ENCODE data around the gene VSTM2L. TPM values are rescaled to one million over a fixed set of nuclear protein-coding genes. Genes with fewer than 3 reads are reported as not detected.

VSTM2L gene
- total RNA-seq, 2 donors from 2014 or later, result 1.1 TPM

GRCh38 chr20:37914367-37914671 is 11.4 kb downstream of the VSTM2L start:
- intact Hi-C loops (cut with DNase I, micrococcal nuclease), result no loop called here

GRCh38 chr20:37914672-37915433 is 11.9 kb downstream of the VSTM2L start:
- DNase-seq (no peak), ATAC-seq (peak; percentile 19)
- intact Hi-C loops (cut with DNase I, micrococcal nuclease), result no loop called here

More at GRCh38 chr20:37914367-37914671, 11.4 kb downstream of the VSTM2L start:
- DNase-seq (no peak), ATAC-seq (no peak)

- ATAC-seq (no peak), DNase-seq (no peak)
- intact Hi-C loops (cut with DNase I, micrococcal nuclease), result no loop called here
These were observed 12.5 kb downstream of the VSTM2L start for GRCh38 chr20:37915434-37915787.

- intact Hi-C loops (cut with DNase I, micrococcal nuclease), result no loop called here
- ATAC-seq (no peak), DNase-seq (no peak)
These were observed 13.1 kb downstream of the VSTM2L start for GRCh38 chr20:37915800-37916570.

GRCh38 chr20:37917461-37917860 is 14.5 kb downstream of the VSTM2L start:
- ATAC-seq (no peak), DNase-seq (no peak)
- intact Hi-C loops (cut with DNase I, micrococcal nuclease), result no loop called here

- ATAC-seq (no peak), DNase-seq (no peak)
- intact Hi-C loops (cut with DNase I, micrococcal nuclease), result no loop called here
These were observed 15.1 kb downstream of the VSTM2L start for GRCh38 chr20:37918035-37918434.

- intact Hi-C loops (cut with DNase I, micrococcal nuclease), result no loop called here
- ATAC-seq (no peak), DNase-seq (no peak)
These were observed 16.6 kb downstream of the VSTM2L start for GRCh38 chr20:37919389-37920040.

- intact Hi-C loops (cut with DNase I, micrococcal nuclease), result no loop called here
- ATAC-seq, result no peak
- no peak for DNase-seq
These were observed 17.3 kb downstream of the VSTM2L start for GRCh38 chr20:37920270-37920669.

- no peak for DNase-seq
- no peak for ATAC-seq
- intact Hi-C loops (cut with DNase I, micrococcal nuclease), result no loop called here
These were observed 17.9 kb downstream of the VSTM2L start for GRCh38 chr20:37920679-37921322.

- ATAC-seq (no peak), DNase-seq (no peak)
- intact Hi-C loops (cut with DNase I, micrococcal nuclease), result no loop called here
These were observed 18.5 kb downstream of the VSTM2L start for GRCh38 chr20:37921341-37921929.

GRCh38 chr20:37922016-37922415 is 19.1 kb downstream of the VSTM2L start:
- ATAC-seq (no peak), DNase-seq (no peak)
- intact Hi-C loops (cut with DNase I, micrococcal nuclease), result no loop called here

- intact Hi-C loops (cut with DNase I, micrococcal nuclease), result no loop called here
- no peak for DNase-seq
- no peak for ATAC-seq
These were observed 22.6 kb downstream of the VSTM2L start for GRCh38 chr20:37925265-37926165.

- DNase-seq (no peak), ATAC-seq (no peak)
- intact Hi-C loops (cut with DNase I, micrococcal nuclease), result no loop called here
These were observed 23.7 kb downstream of the VSTM2L start for GRCh38 chr20:37926612-37927011.

- no peak for DNase-seq
- ATAC-seq, result no peak
- intact Hi-C loops (cut with DNase I, micrococcal nuclease), result no loop called here
These were observed 24.6 kb downstream of the VSTM2L start for GRCh38 chr20:37927410-37928095.

GRCh38 chr20:37928996-37929682 is 26.2 kb downstream of the VSTM2L start:
- no peak for ATAC-seq
- DNase-seq, result no peak
- intact Hi-C loops (cut with DNase I, micrococcal nuclease), result no loop called here

- DNase-seq, result no peak
- ATAC-seq, result no peak
- intact Hi-C loops (cut with DNase I, micrococcal nuclease), result no loop called here
These were observed 26.7 kb downstream of the VSTM2L start for GRCh38 chr20:37929683-37930014.

GRCh38 chr20:37931153-37931922 is 28.4 kb downstream of the VSTM2L start:
- intact Hi-C loops (cut with DNase I, micrococcal nuclease), result no loop called here
- DNase-seq (no peak), ATAC-seq (no peak)

Data from left colon (tissue), 2 donors.